Colonic mucosa (tissue), 4 donors: ENCODE data around the gene CTBP1. TPM values are rescaled to one million over a fixed set of nuclear protein-coding genes. Genes with fewer than 3 reads are reported as not detected.

ENCODE experiments used
- DNase-seq: peaks from one replicate; pipeline ENCODE4 v3.0.0-alpha.2; 2020
- H3K27ac ChIP-seq: fragments of 200-600 bp; one replicate; pipeline ENCODE4 v1.8.0; 2021
- H3K27me3 ChIP-seq: fragments of 200-600 bp; one replicate; pipeline ENCODE4 v1.8.0; 2021
- H3K36me3 ChIP-seq: fragments of 200-600 bp; one replicate; pipeline ENCODE4 v1.8.0; 2021
- H3K4me1 ChIP-seq: fragments of 200-600 bp; one replicate; pipeline ENCODE4 v1.8.0; 2021; ENCODE audit warnings: mild to moderate bottlenecking
- H3K4me3 ChIP-seq: fragments of 200-600 bp; one replicate; pipeline ENCODE4 v1.8.0; 2021
- H3K9ac ChIP-seq, 2 donors: one replicate each; pipeline ENCODE4 v1.7.0; 2013; ENCODE audit warnings: control low read depth in 2 of 2, low read depth in 2 of 2, low read length in 2 of 2
- H3K9me3 ChIP-seq: fragments of 200-600 bp; one replicate; pipeline ENCODE4 v1.8.0; 2021
- CTCF ChIP-seq: fragments of 200-600 bp; IDR thresholded peaks from one replicate; pipeline ENCODE4 v1.8.0; 2022; ENCODE audit warnings: antibody characterized with exemption, mild to moderate bottlenecking
- intact Hi-C: fragments of 100-400 bp; cut with DNase I; formaldehyde crosslinking; loops from one replicate; pipeline ENCODE4 v1.14.1; 2022
- total RNA-seq, 2 donors: library from RNA; stranded (reverse); fragmentation: NEBNext Ultra II Directional in 1 of 2; extraction: Animal tissue kit (Norgen Biotek cat#: 25700) in 1 of 2; gene quantifications; one replicate each; pipeline ENCODE4 v1.2.1, GENCODE V29; 2021
- donor health status: healthy.
- donor health status: DM: no; HTN: no; CAD: no.
- donor health status: DM: no; HTN: no; CAD: no.

Gene CTBP1
- total RNA-seq, 2 donors from 2014 or later: 137 to 200 TPM

GRCh38 chr4:1193206-1194009 lies 55.5 kb downstream of the CTBP1 start:
- no peaks in the 10 kb centered on the region for H3K9me3 ChIP-seq
- no peak for TF ChIP-seq CTCF
- H3K4me1 ChIP-seq: peaks cover 16% of the 10 kb centered on the region
- H3K27ac ChIP-seq: peak overlapping the region; percentile 71
- H3K27me3 ChIP-seq: no peaks in the 10 kb centered on the region
- no peak overlapping the region for H3K4me3 ChIP-seq
- peak; percentile 20 for DNase-seq
- H3K9ac ChIP-seq: peak overlapping the region in 1 of 2 donors; percentile 51
- H3K36me3 ChIP-seq: no peaks in the 10 kb centered on the region
- intact Hi-C loops: no loop called here

- intact Hi-C loops: no loop called here
- no peaks in the 10 kb centered on the region for H3K27me3 ChIP-seq
These were observed 56.3 kb downstream of the CTBP1 start for GRCh38 chr4:1192493-1193205.

GRCh38 chr4:1192091-1192492 lies 56.8 kb downstream of the CTBP1 start:
- DNase-seq: peak; percentile 84
- H3K4me1 ChIP-seq: peaks cover 16% of the 10 kb centered on the region
- H3K9ac ChIP-seq: peak overlapping the region; percentile 69 to 72
- no peaks in the 10 kb centered on the region for H3K36me3 ChIP-seq
- H3K27me3 ChIP-seq: no peaks in the 10 kb centered on the region
- H3K4me3 ChIP-seq: no peak overlapping the region
- intact Hi-C loops: no loop called here
- peak overlapping the region; percentile 71 for H3K27ac ChIP-seq
- no peak for TF ChIP-seq CTCF
- no peaks in the 10 kb centered on the region for H3K9me3 ChIP-seq

More at GRCh38 chr4:1192493-1193205, 56.3 kb downstream of the CTBP1 start:
- Histone ChIP-seq H3K4me1 (peaks cover 16% of the 10 kb centered on the region), H3K4me3 (no peak overlapping the region), H3K27ac (peak overlapping the region; percentile 71), H3K9me3 (no peaks in the 10 kb centered on the region), H3K9ac (peak overlapping the region; percentile 69 to 72), H3K36me3 (no peaks in the 10 kb centered on the region)
- peak; percentile 22 for DNase-seq
- TF ChIP-seq CTCF: no peak

GRCh38 chr4:1191621-1192020 lies 57.3 kb downstream of the CTBP1 start:
- TF ChIP-seq CTCF: no peak
- no peaks in the 10 kb centered on the region for H3K9me3 ChIP-seq
- intact Hi-C loops: no loop called here
- peak overlapping the region; percentile 26 to 54 for H3K9ac ChIP-seq
- H3K36me3 ChIP-seq: no peaks in the 10 kb centered on the region
- peak; percentile 39 for DNase-seq
- H3K27ac ChIP-seq: peak overlapping the region; percentile 71
- no peak overlapping the region for H3K4me3 ChIP-seq
- H3K4me1 ChIP-seq: peaks cover 16% of the 10 kb centered on the region
- H3K27me3 ChIP-seq: no peaks in the 10 kb centered on the region

GRCh38 chr4:1187182-1187581 lies 61.7 kb downstream of the CTBP1 start:
- H3K9me3 ChIP-seq: no peaks in the 10 kb centered on the region
- no peak overlapping the region for H3K4me3 ChIP-seq
- H3K9ac ChIP-seq: no peak overlapping the region
- no peaks in the 10 kb centered on the region for H3K36me3 ChIP-seq
- DNase-seq: peak; percentile 25
- intact Hi-C loops: no loop called here
- TF ChIP-seq CTCF: no peak
- H3K27me3 ChIP-seq: no peaks in the 10 kb centered on the region
- H3K4me1 ChIP-seq: peaks cover 6% of the 10 kb centered on the region
- no peak overlapping the region for H3K27ac ChIP-seq
